GOT3 (cell line): ENCODE measurements around the gene NGEF.

Experiments
- DNase-seq: peaks from one replicate; lab custom pipeline; 2025; ENCODE audit warnings: mixed read lengths; lab: John Stamatoyannopoulos, UW

NGEF gene

DNA sequence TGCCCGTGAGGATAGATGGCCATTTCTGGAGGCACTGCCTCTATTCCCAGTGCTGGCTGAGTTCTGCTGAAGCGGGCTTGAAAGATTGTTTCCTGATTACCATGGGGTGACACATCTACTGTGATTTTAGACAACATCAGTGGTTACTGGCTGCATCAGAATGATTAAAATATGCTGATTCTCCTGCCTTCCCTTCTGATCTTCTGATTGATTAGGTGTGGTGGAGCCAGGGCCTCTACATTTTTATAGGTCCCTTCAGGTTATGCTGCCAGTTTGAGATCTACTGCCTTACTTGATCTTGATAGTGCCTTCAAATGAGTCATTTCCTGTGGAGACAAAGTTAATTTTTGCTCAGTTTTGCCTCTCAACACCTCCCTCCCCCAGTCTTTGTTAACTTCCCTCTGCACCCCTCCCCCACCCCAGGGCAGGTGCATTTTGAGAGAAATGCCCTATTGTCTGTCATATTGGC, 174.6 kb downstream of the NGEF start:
- DNase-seq = no peak

GRCh38 chr2:232836934-232837333, 176.1 kb downstream of the NGEF start:
- DNase-seq = no peak

DNA sequence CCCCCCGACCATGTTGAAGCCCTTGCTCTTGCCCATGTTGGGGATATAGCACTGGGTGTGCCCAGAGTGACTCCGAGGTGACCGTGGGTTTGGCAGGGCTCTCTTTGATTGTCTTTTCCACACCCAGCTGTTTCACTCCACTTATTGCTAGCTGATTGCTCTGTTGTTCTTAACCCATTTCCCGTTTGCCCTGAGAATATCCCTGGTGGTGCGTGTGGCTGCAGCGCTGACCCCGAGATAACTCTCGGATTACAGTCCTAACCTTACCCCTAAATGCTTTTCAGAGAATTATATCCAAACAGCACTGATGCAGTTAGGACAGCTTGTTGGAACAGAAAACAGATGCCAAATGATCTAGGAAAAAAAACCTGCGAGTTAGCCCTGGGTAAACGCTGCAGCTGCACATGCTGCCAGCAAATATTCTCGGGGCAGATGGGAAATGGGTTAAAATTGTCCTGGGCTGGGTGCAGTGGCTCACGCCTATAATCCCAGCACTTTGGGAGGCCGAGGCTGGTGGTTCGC, 177.3 kb downstream of the NGEF start:
- DNase-seq = no peak

DNA sequence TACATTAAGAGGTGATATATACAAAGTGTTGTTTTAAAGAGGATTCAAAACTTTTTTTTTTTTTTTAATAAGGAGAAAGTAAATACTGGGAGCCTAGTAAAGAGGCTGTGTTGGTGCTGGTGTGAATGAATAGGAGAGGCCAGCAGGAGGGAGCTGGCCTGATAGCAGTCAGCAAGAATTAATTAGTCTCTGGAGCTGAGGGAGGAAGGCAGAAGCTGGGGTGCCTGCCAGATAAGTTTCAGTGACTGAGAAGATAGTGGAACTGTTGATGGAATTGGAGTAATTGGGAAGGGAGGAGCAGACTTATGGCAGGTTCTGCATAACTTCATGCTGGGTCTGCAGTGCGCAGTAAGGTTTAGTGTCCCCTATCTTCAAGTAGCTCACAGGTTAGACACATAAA, 179.2 kb downstream of the NGEF start:
- no peak for DNase-seq

GRCh38 chr2:232831496-232831895, 181.6 kb downstream of the NGEF start:
- no peak for DNase-seq

- no peak for DNase-seq
These were observed 183.1 kb downstream of the NGEF start for GRCh38 chr2:232829988-232830387.
